Endothelial cell of umbilical vein (primary cell): ENCODE data around the gene EHMT1. TPM values are rescaled to one million over a fixed set of nuclear protein-coding genes. Genes with fewer than 3 reads are reported as not detected.

Source experiments
- BruUV-seq: library from RNA; stranded (reverse); fragments of 400-500 nt; replicated peaks from 2 replicates; lab custom pipeline; 2021; lab: Mats Ljungman, UMichigan
- CTCF ChIA-PET: fragments of 300-600, 350-600 bp; sonication (Branson Sonifier 250); formaldehyde crosslinking; loops from one replicate; lab custom pipeline; 2021; ENCODE audit warnings: antibody characterized with exemption, inconsistent platforms; lab: Charles Lee
- POLR2A ChIA-PET: fragments of 300-600, 350-600 bp; sonication (Branson Sonifier 250); formaldehyde crosslinking; loops from one replicate; lab custom pipeline; 2021; ENCODE audit warnings: antibody characterized with exemption, inconsistent platforms; lab: Charles Lee
- DNase-seq: peaks from one replicate; pipeline ENCODE4 v3.0.0-alpha.2; 2011; ENCODE audit warnings: low read depth, low spot score
- FAIRE-seq: peaks from 2 replicates; lab custom pipeline; 2011; peaks lifted over from hg19 to GRCh38; lab: Jason Lieb, UNC
- H2AFZ ChIP-seq: 2 replicates; pipeline ENCODE4 v1.6.0; 2012; ENCODE audit warnings: low read depth, low read length, control low read depth, inconsistent platforms
- H3K27ac ChIP-seq: 2 replicates; pipeline ENCODE4 v1.5.1; 2011; ENCODE audit warnings: low read depth, mild to moderate bottlenecking, control low read depth, low read length, moderate library complexity; ENCODE audit not compliant: insufficient read depth
- H3K27me3 ChIP-seq, 2 experiments: 2 replicates each; pipeline versions ENCODE4 v1.6.0 to v1.6.1; 2011; ENCODE audit warnings: low read length in 2 of 2, mixed read lengths in 1 of 2; ENCODE audit not compliant: control insufficient read depth in 2 of 2, insufficient read depth in 2 of 2
- H3K36me3 ChIP-seq, 2 experiments: 2 replicates in 1 of 2; 3 replicates in 1 of 2; pipeline ENCODE4 v1.5.1; 2011; ENCODE audit warnings: low read length in 2 of 2, mild to moderate bottlenecking in 1 of 2, moderate library complexity in 1 of 2; ENCODE audit not compliant: control insufficient read depth in 2 of 2, insufficient read depth in 2 of 2; ENCODE audit errors: extremely low read depth in 1 of 2
- H3K4me1 ChIP-seq: 3 replicates; pipeline ENCODE4 v1.5.1; 2011; ENCODE audit warnings: mild to moderate bottlenecking, low read length; ENCODE audit not compliant: control insufficient read depth, insufficient read depth; ENCODE audit errors: extremely low read depth
- H3K4me2 ChIP-seq: 2 replicates; pipeline ENCODE4 v1.6.1; 2011; ENCODE audit warnings: low read length, control low read depth, mixed read lengths; ENCODE audit not compliant: insufficient read depth
- H3K4me3 ChIP-seq, 3 experiments: fragments of 200-600 bp in 1 of 3; sonication (generic), shearing (Covaris generic) in 1 of 3; replicated peaks in 1 of 3; 2 replicates each; pipeline ENCODE4 v1.5.1; 2011 to 2016; ENCODE audit warnings: control low read depth in 3 of 3, low read length in 3 of 3, mild to moderate bottlenecking in 2 of 3, inconsistent platforms in 1 of 3, low read depth in 1 of 3, moderate library complexity in 1 of 3; ENCODE audit not compliant: insufficient read depth in 1 of 3
- H3K79me2 ChIP-seq: 2 replicates; pipeline ENCODE4 v1.6.0; 2012; ENCODE audit warnings: low read length, inconsistent platforms; ENCODE audit not compliant: control insufficient read depth, insufficient read depth
- H3K9ac ChIP-seq: replicated peaks from 2 replicates; pipeline ENCODE3; 2011; ENCODE audit warnings: low read length, control low read depth; ENCODE audit not compliant: insufficient read depth; ENCODE audit errors: extremely low read depth
- H3K9me1 ChIP-seq: replicated peaks from 3 replicates; pipeline ENCODE4 v1.6.0; 2011; ENCODE audit warnings: mild to moderate bottlenecking, low read length; ENCODE audit not compliant: control insufficient read depth, insufficient read depth; ENCODE audit errors: extremely low read depth
- H3K9me3 ChIP-seq: replicated peaks from 2 replicates; pipeline ENCODE4 v1.5.1; 2012; ENCODE audit warnings: low read length, inconsistent platforms; ENCODE audit not compliant: control insufficient read depth, insufficient read depth
- H4K20me1 ChIP-seq: replicated peaks from 2 replicates; pipeline ENCODE3; 2011; ENCODE audit warnings: mild to moderate bottlenecking, low read length; ENCODE audit not compliant: control insufficient read depth, insufficient read depth; ENCODE audit errors: extremely low read depth
- GATA2 ChIP-seq: IDR thresholded peaks from 2 replicates; pipeline ENCODE4 v1.7.0; 2011; ENCODE audit warnings: low read depth, mild to moderate bottlenecking, moderate library complexity, mixed read lengths, low read length; ENCODE audit not compliant: insufficient read length, insufficient read depth
- JUN ChIP-seq: IDR thresholded peaks from 2 replicates; pipeline ENCODE4 v1.6.1; 2011; ENCODE audit warnings: borderline replicate concordance, low read depth; ENCODE audit not compliant: insufficient read length, insufficient read depth
- MAX ChIP-seq: IDR thresholded peaks from 2 replicates; pipeline ENCODE4 v1.6.1; 2011; ENCODE audit not compliant: insufficient read depth, insufficient read length
- MYC ChIP-seq: IDR thresholded peaks from one replicate; pipeline ENCODE4 v1.6.1; 2011; ENCODE audit warnings: mild to moderate bottlenecking, low read depth, low read length
- POLR2A ChIP-seq: IDR thresholded peaks from 2 replicates; pipeline ENCODE4 v1.6.1; 2012; ENCODE audit warnings: low read depth, mild to moderate bottlenecking, control low read depth, low read length
- dilution Hi-C: fragments of 300-500 bp; cut with MboI; formaldehyde crosslinking; loops from one replicate; pipeline ENCODE4 v1.15.0; 2019; ENCODE audit warnings: low sequenced_read_pairs; ENCODE audit not compliant: extremely low pct_ligation_motif_present
- intact Hi-C: fragments of 100-400 bp; cut with micrococcal nuclease; formaldehyde crosslinking; loops from one replicate; pipeline ENCODE4 v1.10.0; 2022
- polyA plus RNA-seq, 4 experiments: library from polyadenylated mRNA; depleted of rRNA in 3 of 4; stranded (reverse) in 3 of 4; unstranded in 1 of 4; fragments of >200 nt; gene quantifications; 2 replicates each; pipeline versions ENCODE4 v1.2.1 to v1.2.3, GENCODE V29; 2011 to 2012; ENCODE audit warnings: missing spikeins in 1 of 4
- total RNA-seq: library from RNA; stranded (reverse); gene quantifications from 2 replicates; pipeline ENCODE4 v1.2.3, GENCODE V29; 2021
- TF ChIP-seq, protein P1 (sequence below), 2 donors: IDR thresholded peaks; 1 replicate in 1 of 2; 2 replicates in 1 of 2; pipeline ENCODE4 v1.5.1; 2011; ENCODE audit warnings: low read length in 2 of 2, mild to moderate bottlenecking in 2 of 2, moderate library complexity in 2 of 2, control low read depth in 1 of 2, inconsistent platforms in 1 of 2, low read depth in 1 of 2; ENCODE audit not compliant: insufficient read depth in 1 of 2; ENCODE audit errors: extremely low read depth in 1 of 2

EHMT1 gene
- total and polyA plus RNA-seq, 2 donors (not counting 3 experiments of a cell fraction or from before 2014, with no cell fraction given) = 48.2 to 104 TPM

- Histone ChIP-seq H3K4me1 (no peaks in the 10 kb centered on the region), H3K79me2 (peaks cover 41% of the 10 kb centered on the region), H3K27me3 (no peaks in the 10 kb centered on the region), H3K4me3 (no peak overlapping the region), H3K4me2 (no peak overlapping the region), H3K9ac (no peak overlapping the region), H3K36me3 (peaks cover 3 to 18% of the 10 kb centered on the region in 2 experiments), H3K9me3 (no peaks in the 10 kb centered on the region), H2AFZ (no peak overlapping the region), H3K9me1 (no peaks in the 10 kb centered on the region), H3K27ac (no peak overlapping the region), H4K20me1 (no peaks in the 10 kb centered on the region)
- DNase-seq (no peak), FAIRE-seq (no peak)
- BruUV-seq = no TSS peak
- dilution Hi-C loops (no loop called here), intact Hi-C loops (no loop called here)
- POLR2A ChIA-PET = no interaction called here
- TF ChIP-seq, protein P1, sequence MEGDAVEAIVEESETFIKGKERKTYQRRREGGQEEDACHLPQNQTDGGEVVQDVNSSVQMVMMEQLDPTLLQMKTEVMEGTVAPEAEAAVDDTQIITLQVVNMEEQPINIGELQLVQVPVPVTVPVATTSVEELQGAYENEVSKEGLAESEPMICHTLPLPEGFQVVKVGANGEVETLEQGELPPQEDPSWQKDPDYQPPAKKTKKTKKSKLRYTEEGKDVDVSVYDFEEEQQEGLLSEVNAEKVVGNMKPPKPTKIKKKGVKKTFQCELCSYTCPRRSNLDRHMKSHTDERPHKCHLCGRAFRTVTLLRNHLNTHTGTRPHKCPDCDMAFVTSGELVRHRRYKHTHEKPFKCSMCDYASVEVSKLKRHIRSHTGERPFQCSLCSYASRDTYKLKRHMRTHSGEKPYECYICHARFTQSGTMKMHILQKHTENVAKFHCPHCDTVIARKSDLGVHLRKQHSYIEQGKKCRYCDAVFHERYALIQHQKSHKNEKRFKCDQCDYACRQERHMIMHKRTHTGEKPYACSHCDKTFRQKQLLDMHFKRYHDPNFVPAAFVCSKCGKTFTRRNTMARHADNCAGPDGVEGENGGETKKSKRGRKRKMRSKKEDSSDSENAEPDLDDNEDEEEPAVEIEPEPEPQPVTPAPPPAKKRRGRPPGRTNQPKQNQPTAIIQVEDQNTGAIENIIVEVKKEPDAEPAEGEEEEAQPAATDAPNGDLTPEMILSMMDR (IDR thresholded peaks at IDR 0.05; ENCODE audit: extremely low read depth in 1 of 2, insufficient read depth in 1 of 2, low read depth in 1 of 2, low read length in 2 of 2) = no peak
- TF ChIP-seq JUN (no peak), POLR2A (no peak), GATA2 (no peak)
- CTCF ChIA-PET = no interaction called here
These were observed 100.4 kb downstream of the EHMT1 start for GRCh38 chr9:137719194-137719593.

DNA sequence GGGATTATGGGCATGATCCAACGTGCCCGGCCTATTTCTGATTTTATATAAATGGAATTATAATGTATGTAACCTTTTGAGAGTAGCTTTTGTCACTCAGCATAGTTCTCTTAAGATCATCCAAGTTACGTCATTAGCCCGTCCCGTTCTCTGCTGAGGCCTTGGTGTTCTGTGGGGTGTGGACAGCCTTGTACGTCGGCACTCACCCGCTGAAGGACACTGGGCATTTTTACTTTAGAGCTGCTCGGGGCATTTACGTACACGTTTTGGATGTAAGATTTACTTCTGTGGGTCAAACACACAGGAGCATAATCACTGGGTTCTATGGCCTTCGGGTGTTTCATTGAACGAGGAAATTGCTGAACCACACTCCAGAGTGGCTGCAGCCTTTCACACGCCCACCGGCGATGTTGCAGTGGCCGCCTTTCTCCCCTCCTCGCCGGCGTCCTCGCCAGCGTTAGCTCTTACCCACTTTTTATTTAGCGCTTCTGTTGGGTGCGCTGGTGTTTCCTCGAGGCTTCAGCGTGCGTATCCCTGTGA lies 101.8 kb downstream of the EHMT1 start:
- Histone ChIP-seq H3K79me2 (peaks cover 42% of the 10 kb centered on the region), H3K9me3 (no peaks in the 10 kb centered on the region), H2AFZ (no peak overlapping the region), H3K4me2 (no peak overlapping the region), H3K9ac (no peak overlapping the region), H3K27ac (no peak overlapping the region), H3K36me3 (peaks cover 3 to 16% of the 10 kb centered on the region in 2 experiments), H4K20me1 (no peaks in the 10 kb centered on the region), H3K4me3 (no peak overlapping the region), H3K27me3 (no peaks in the 10 kb centered on the region), H3K9me1 (no peaks in the 10 kb centered on the region), H3K4me1 (no peaks in the 10 kb centered on the region)
- ChIA-PET CTCF (no interaction called here), POLR2A (no interaction called here)
- dilution Hi-C loops = no loop called here
- TF ChIP-seq JUN (no peak), MYC (no peak), MAX (no peak), POLR2A (no peak)
- DNase-seq = no peak
- BruUV-seq = no TSS peak
- FAIRE-seq = no peak
- intact Hi-C loops = no loop called here
